HG02759 (cell line): Measurements from ENCODE around the gene TMEM131.
"Not testable (repeated sequence)": the region's sequence is repeated elsewhere in the genome, so short reads cannot be mapped to it uniquely, and the experiment has no call there.

Source experiments
- ATAC-seq: cut with Tn5 transposase; IDR thresholded peaks from one replicate; pipeline ENCODE4 v1.9.1; 2021; ENCODE audit warnings: mild to moderate bottlenecking, moderate library complexity; ENCODE audit not compliant: unreplicated experiment

TMEM131 gene

DNA sequence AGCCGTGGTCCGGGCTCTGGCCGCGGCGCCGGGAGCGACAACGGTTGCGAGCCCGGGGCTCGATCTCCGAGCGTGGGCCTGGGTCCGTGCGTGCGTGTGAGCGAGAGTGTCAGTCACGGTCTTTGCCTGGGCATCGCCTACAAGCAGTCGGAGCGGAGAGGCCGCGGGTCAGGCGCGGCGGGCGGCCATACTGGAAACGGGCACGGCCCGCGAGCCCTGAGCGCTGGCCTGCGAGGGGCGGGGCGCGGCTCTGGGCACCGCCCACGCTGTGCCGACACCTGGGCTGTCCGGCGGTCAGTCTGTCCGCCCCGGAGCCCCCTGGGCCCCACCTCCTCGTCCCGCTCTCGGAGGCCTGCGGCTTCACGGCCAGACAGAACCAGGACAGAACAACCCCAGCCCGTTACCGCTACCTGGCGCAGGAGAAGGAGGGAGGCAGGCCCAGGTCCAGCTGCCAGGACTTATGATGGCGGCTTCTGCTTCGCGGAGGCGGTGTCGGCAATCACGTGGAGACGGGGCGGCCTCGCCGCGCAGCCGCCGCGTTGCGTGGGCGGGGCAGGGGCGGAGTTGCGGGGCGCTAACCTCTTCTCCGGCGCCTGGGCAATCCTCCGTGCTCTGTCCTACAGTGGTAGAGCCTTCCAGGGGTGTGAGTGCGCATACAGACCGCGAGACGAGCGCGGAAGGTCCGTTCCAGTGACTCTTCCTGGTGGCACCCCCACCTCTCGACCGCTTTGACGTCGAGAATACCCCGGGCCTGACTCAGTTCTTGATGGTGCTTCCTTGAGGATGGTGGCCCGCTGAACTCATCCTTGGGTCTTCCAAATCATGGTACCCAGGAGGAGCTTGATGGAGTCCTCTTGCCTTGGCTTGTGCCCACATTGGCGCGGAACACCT is at the start of gene TMEM131:
TSS of gene TMEM131 (minus strand) at position 215 of the 891 bp plus-strand sequence. CDS start 286 bp downstream, outside the sequence.
- ATAC-seq, result peak; percentile 80

- ATAC-seq, result not testable (repeated sequence)
These were observed 49.0 kb upstream of the TMEM131 start for GRCh38 chr2:98044730-98045129.

DNA sequence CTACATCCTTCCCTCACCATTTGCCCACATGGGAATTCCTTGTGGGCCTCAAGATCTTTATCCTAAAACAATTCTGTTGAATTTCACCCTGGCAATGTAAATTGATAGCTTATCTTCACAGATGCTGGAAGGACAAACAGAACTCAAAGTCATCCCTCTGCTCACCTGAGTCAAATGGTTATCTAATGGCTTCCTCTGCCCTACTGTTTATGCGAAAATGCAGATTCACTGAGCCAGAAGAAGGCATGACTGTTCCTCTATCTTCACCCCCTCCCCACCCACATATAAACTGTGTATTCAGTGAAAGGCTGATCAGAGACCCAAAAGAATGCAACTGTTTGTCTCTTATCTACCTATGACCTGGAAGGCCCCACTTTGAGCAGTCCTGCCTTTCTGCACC is 47.4 kb upstream of the TMEM131 start:
- no peak for ATAC-seq

- no peak for ATAC-seq
These were observed 44.7 kb upstream of the TMEM131 start for GRCh38 chr2:98040331-98040939.

GRCh38 chr2:98039085-98039756 is 43.5 kb upstream of the TMEM131 start:
- ATAC-seq, result no peak

GRCh38 chr2:98037666-98038336 is 42.1 kb upstream of the TMEM131 start:
- no peak for ATAC-seq

DNA sequence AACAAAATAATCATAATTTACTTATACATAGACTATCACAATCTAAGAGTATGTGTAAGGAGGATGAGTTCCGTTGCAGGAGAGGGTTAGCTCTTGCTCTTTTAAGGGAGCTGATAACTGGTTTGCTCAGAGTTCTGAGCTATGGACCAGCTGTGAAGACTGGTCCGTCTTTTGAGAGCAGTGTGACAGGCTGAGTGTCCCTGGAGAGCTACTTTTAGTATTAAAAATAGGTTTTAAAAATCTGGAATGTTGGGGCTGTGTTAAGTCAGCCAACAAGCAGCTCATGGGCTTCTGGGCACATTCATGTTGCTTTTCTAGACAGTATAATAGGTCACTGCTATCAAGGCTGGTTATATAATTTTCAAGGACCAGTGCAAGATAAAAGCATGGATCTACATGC is 41.5 kb upstream of the TMEM131 start:
- no peak for ATAC-seq

DNA sequence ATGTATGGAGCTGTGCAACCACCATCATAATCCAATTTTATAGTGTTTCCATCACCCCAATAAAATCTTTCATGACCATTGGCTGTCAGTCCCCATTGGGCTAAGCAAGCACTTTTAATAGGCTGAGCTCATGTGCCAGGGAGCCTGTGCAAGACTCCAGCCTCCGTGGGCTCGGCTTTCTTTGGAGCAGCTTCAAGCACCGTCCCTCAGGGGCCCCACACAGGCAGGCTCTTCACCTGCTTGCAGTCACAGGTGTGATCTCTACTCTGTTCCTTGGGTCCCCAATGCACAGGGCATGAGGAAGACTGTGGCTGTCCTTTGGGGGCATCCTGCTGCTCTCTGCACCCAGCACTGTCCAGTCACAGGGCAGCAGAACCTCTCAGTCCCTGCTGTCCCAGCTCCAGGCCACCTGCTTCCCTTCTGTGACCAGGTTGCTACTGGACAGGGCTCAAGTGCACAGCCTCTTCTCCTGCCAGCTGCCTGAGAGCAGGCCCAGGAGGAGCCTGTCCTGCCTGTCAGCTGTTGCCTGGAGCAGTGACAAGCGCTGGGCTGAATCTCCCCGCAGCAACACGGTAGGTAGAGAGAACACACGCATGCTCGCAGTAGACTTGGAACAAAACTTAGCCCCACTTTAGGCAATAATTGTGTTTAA is 40.7 kb upstream of the TMEM131 start:
- ATAC-seq, result no peak

GRCh38 chr2:98034745-98035144 is 39.0 kb upstream of the TMEM131 start:
- ATAC-seq, result no peak

GRCh38 chr2:98032086-98032485 is 36.3 kb upstream of the TMEM131 start:
- ATAC-seq, result no peak

DNA sequence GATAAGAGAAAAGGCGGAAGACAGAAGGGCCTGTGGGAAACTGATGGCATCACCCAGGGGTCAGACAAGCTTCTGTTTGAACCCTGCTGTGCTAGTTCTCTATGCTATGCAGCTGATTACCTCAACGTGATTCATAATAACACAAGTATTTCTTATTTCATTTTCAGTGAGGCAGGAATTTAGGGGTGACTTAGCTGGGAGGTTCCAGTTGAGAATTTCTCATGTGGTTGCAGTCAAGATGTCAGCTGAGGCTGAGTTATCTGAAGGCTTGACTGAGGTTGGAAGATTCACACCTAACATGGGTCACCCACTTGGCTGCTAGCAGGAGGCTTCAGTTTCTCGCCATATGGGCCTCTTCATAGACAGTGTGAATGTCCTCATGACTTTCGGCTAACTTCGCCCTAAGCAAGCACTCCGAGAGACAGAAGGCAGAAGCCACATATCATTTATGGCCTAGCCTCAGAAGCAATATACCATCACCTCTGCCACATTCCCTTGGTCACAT is 34.0 kb upstream of the TMEM131 start:
- ATAC-seq, result no peak

- ATAC-seq, result no peak
These were observed 33.4 kb upstream of the TMEM131 start for GRCh38 chr2:98028931-98029717.

GRCh38 chr2:98028101-98028561 is 32.4 kb upstream of the TMEM131 start:
- ATAC-seq, result no peak

- ATAC-seq, result peak; percentile 40
These were observed 31.8 kb upstream of the TMEM131 start for GRCh38 chr2:98027538-98027937.

DNA sequence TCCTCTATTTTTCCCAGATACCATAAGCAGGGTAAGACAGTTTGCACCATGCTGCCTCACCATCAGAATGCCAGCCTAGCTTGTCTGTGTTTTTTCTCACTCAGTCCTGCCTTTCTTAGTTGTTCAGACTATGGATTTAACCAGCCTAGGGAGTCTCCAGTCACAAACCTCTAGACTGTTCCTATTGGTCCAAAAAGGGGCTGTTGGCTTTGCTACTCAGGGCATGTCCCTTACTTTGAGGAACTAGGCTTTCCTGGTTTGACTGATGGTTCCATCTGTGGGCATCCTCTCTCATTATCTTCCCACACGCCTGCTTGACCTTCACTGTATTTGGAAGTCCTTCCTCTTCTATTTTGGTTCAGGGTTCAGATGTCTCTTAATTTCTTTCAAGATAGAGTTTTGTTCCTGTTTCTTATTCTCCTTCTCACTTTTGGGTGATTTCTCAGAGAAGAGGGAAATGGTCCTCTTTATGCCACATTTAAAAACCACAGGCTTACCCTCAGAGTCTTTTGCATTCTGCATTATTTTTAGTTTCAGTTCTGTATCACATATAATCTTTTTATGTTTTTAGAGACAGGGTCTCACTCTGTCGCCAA is 31.3 kb upstream of the TMEM131 start:
- ATAC-seq, result peak; percentile 88

- no peak for ATAC-seq
These were observed 30.5 kb upstream of the TMEM131 start for GRCh38 chr2:98026292-98026691.

- ATAC-seq, result no peak
These were observed 29.8 kb upstream of the TMEM131 start for GRCh38 chr2:98025481-98026037.

- not testable (repeated sequence) for ATAC-seq
These were observed 26.3 kb upstream of the TMEM131 start for GRCh38 chr2:98022067-98022466.
